Measurements from ENCODE around the gene C1QTNF8. TPM values are rescaled to one million over a fixed set of nuclear protein-coding genes. Genes with fewer than 3 reads are reported as not detected.

C1QTNF8 gene
- total and polyA plus RNA-seq, 2 of the 13 experiments (the other 11 are each of a cell fraction or from before 2014, with no cell fraction given) = 0.09 TPM; not detected in 1

- TF ChIP-seq RBM22 (optimal IDR thresholded peaks at IDR 0.05; ENCODE audit: low read length) = no peak
- TF ChIP-seq, protein P1, sequence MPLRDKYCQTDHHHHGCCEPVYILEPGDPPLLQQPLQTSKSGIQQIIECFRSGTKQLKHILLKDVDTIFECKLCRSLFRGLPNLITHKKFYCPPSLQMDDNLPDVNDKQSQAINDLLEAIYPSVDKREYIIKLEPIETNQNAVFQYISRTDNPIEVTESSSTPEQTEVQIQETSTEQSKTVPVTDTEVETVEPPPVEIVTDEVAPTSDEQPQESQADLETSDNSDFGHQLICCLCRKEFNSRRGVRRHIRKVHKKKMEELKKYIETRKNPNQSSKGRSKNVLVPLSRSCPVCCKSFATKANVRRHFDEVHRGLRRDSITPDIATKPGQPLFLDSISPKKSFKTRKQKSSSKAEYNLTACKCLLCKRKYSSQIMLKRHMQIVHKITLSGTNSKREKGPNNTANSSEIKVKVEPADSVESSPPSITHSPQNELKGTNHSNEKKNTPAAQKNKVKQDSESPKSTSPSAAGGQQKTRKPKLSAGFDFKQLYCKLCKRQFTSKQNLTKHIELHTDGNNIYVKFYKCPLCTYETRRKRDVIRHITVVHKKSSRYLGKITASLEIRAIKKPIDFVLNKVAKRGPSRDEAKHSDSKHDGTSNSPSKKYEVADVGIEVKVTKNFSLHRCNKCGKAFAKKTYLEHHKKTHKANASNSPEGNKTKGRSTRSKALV (CRISPR knock-in tag; IDR thresholded peaks at IDR 0.05) = peak; percentile 72; the same call in 1 of the 2 replicates
- peak; percentile 92; the same call in 1 of the 2 replicates for TF ChIP-seq ZNF503 (CRISPR knock-in tag; IDR thresholded peaks at IDR 0.05)
- TF ChIP-seq ZFAT (CRISPR knock-in tag; conservative IDR thresholded peaks at IDR 0.05) = peak; percentile 77; the same call in 1 of the 2 replicates
- TF ChIP-seq IRF1 (CRISPR knock-in tag; IDR thresholded peaks at IDR 0.05; ENCODE audit: low read depth) = no peak
- TF ChIP-seq ZNF563 (CRISPR knock-in tag; IDR thresholded peaks at IDR 0.05) = peak; percentile 91
- peak; percentile 25; the same call in 1 of the 2 replicates for TF ChIP-seq MIER2 (CRISPR knock-in tag; IDR thresholded peaks at IDR 0.05)
- 0 out of 2 replicates have a peak, but pooled peaks have one; percentile 25 for TF ChIP-seq ZFP41 (CRISPR knock-in tag; IDR thresholded peaks at IDR 0.05; ENCODE audit: borderline replicate concordance)
- TF ChIP-seq SKI (IDR thresholded peaks at IDR 0.05; ENCODE audit: partially characterized antibody) = peak; percentile 88
- TF ChIP-seq TP53 (CRISPR knock-in tag; conservative IDR thresholded peaks at IDR 0.05) = peak; percentile 68; the same call in 1 of the 2 replicates
- TF ChIP-seq DPF2 (CRISPR knock-in tag; IDR thresholded peaks at IDR 0.05; ENCODE audit: borderline replicate concordance, low read depth) = peak; percentile 80; the same call in 1 of the 2 replicates
- TF ChIP-seq ZNF333 (CRISPR knock-in tag; IDR thresholded peaks at IDR 0.05; ENCODE audit: borderline replicate concordance) = no peak
- no peak for TF ChIP-seq ZNF142 (CRISPR knock-in tag; IDR thresholded peaks at IDR 0.05)
- TF ChIP-seq TRAFD1 (CRISPR knock-in tag; IDR thresholded peaks at IDR 0.05; ENCODE audit: borderline replicate concordance) = no peak
- TF ChIP-seq ZNF788 (CRISPR knock-in tag; IDR thresholded peaks at IDR 0.05; ENCODE audit: borderline replicate concordance) = peak; percentile 75
- peak; percentile 78; the same call in 1 of the 2 replicates for TF ChIP-seq ATF7-NPFF (CRISPR knock-in tag; IDR thresholded peaks at IDR 0.05; ENCODE audit: low read depth)
- TF ChIP-seq NR2F2 (IDR thresholded peaks at IDR 0.05; ENCODE audit: borderline replicate concordance, low read depth) = peak; percentile 57; the same call in 1 of the 2 replicates
Measured at GRCh38 chr16:1078579-1079021, 17.4 kb downstream of the C1QTNF8 start (continued).
